OCI-LY3 (cell line): ENCODE results near the gene ATP8B1.

Experiments
- CTCF ChIP-seq: fragments of 200-600, 300-600 bp; sonication (generic); IDR thresholded peaks from 2 replicates; pipeline ENCODE4 v1.5.1; 2014; ENCODE audit warnings: antibody characterized with exemption, low read length, low read depth
- EZH2phosphoT487 ChIP-seq: fragments of 200-600 bp; shearing (Covaris generic); IDR thresholded peaks from 2 replicates; pipeline ENCODE4 v1.6.1; 2018; ENCODE audit warnings: antibody characterized with exemption, mixed run types, low read depth

GRCh38 chr18:57705832-57706595 lies 97.1 kb downstream of the ATP8B1 start:
- TF ChIP-seq CTCF = no peak
- no peak for TF ChIP-seq EZH2phosphoT487
